Body of pancreas (tissue), 4 donors: ENCODE measurements around the gene RAB9B.

Experiments used
- POLR2A ChIP-seq, 3 donors: fragments of 450-650 bp; IDR thresholded peaks; one replicate each; pipeline ENCODE4 v1.6.1; 2016; ENCODE audit warnings: antibody characterized with exemption in 3 of 3, mild to moderate bottlenecking in 2 of 3
- TF ChIP-seq, protein P1 (sequence below), 7 experiments: fragments of 450-650 bp in 4 of 7; fragments of 200-600 bp in 3 of 7; sonication (generic) in 3 of 7; IDR thresholded peaks; one replicate each; pipeline ENCODE4 v1.5.1; 2016 to 2019; ENCODE audit warnings: antibody characterized with exemption in 7 of 7

DNA sequence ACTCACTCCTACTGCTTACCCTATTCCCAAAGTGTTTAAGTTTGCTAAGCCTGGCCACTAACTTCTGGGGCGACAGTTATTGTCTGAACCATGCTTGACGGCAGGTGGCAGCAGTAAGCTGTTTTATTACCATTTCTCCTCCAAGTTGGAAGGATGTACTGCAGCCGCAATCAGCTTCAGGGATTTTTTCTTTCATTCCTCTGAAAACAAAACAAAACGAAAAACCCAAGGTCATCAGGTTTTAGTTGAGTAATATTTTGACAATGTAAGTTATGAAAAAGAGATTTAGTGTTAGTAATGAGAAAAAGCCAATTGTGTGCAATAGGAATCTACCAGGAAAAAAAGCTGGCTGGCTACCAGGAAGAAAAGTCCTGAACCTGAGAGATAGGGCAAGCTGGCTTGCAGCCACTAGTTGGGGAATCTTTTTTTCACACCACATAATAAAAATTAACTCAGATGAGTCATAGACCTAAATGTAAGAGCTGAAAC is 13.2 kb upstream of the RAB9B start:
- TF ChIP-seq, protein P1, sequence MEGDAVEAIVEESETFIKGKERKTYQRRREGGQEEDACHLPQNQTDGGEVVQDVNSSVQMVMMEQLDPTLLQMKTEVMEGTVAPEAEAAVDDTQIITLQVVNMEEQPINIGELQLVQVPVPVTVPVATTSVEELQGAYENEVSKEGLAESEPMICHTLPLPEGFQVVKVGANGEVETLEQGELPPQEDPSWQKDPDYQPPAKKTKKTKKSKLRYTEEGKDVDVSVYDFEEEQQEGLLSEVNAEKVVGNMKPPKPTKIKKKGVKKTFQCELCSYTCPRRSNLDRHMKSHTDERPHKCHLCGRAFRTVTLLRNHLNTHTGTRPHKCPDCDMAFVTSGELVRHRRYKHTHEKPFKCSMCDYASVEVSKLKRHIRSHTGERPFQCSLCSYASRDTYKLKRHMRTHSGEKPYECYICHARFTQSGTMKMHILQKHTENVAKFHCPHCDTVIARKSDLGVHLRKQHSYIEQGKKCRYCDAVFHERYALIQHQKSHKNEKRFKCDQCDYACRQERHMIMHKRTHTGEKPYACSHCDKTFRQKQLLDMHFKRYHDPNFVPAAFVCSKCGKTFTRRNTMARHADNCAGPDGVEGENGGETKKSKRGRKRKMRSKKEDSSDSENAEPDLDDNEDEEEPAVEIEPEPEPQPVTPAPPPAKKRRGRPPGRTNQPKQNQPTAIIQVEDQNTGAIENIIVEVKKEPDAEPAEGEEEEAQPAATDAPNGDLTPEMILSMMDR (IDR thresholded peaks at IDR 0.05): peak; percentile 21 to 77 (median 54)
- no peak for TF ChIP-seq POLR2A (IDR thresholded peaks at IDR 0.05)
